Upper lobe of left lung (tissue), 4 donors: ENCODE data around the gene INSRR.

Source experiments
- POLR2A ChIP-seq, 4 donors: fragments of 450-650 bp; IDR thresholded peaks; one replicate each; pipeline ENCODE4 v1.5.1; 2016 to 2017; ENCODE audit warnings: antibody characterized with exemption in 4 of 4, mild to moderate bottlenecking in 2 of 4
- POLR2AphosphoS5 ChIP-seq, 2 donors: sonication (generic); formaldehyde crosslinking; IDR thresholded peaks; one replicate each; pipeline ENCODE4 v1.5.1; 2017; ENCODE audit warnings: antibody characterized with exemption in 2 of 2
- TF ChIP-seq, protein P1 (sequence below), 6 experiments: fragments of 450-650 bp in 4 of 6; fragments of 200-600 bp in 2 of 6; sonication (generic) in 2 of 6; IDR thresholded peaks; one replicate each; pipeline ENCODE4 v1.5.1; 2016 to 2019; ENCODE audit warnings: antibody characterized with exemption in 6 of 6

- TF ChIP-seq, protein P1, sequence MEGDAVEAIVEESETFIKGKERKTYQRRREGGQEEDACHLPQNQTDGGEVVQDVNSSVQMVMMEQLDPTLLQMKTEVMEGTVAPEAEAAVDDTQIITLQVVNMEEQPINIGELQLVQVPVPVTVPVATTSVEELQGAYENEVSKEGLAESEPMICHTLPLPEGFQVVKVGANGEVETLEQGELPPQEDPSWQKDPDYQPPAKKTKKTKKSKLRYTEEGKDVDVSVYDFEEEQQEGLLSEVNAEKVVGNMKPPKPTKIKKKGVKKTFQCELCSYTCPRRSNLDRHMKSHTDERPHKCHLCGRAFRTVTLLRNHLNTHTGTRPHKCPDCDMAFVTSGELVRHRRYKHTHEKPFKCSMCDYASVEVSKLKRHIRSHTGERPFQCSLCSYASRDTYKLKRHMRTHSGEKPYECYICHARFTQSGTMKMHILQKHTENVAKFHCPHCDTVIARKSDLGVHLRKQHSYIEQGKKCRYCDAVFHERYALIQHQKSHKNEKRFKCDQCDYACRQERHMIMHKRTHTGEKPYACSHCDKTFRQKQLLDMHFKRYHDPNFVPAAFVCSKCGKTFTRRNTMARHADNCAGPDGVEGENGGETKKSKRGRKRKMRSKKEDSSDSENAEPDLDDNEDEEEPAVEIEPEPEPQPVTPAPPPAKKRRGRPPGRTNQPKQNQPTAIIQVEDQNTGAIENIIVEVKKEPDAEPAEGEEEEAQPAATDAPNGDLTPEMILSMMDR (IDR thresholded peaks at IDR 0.05), result no peak
- no peak for TF ChIP-seq POLR2AphosphoS5 (IDR thresholded peaks at IDR 0.05)
- no peak for TF ChIP-seq POLR2A (IDR thresholded peaks at IDR 0.05)
Measured at GRCh38 chr1:156887734-156888133, 28.8 kb upstream of the INSRR start.
